ENCODE measurements around the gene ECE1.
"Not testable (repeated sequence)": the region's sequence is repeated elsewhere in the genome, so short reads cannot be mapped to it uniquely, and the experiment has no call there.

ECE1 gene

GRCh38 chr1:21175324-21175669 lies 115.0 kb downstream of the ECE1 start:
- peak; percentile 58 to 68 for DNase-seq

GRCh38 chr1:21174654-21175323 lies 115.5 kb downstream of the ECE1 start:
- DNase-seq, result no peak

GRCh38 chr1:21174230-21174629 lies 116.0 kb downstream of the ECE1 start:
- no peak for DNase-seq

- not testable (repeated sequence) for DNase-seq
Measured at GRCh38 chr1:21173096-21173495, 117.2 kb downstream of the ECE1 start.

GRCh38 chr1:21170837-21171236 lies 119.4 kb downstream of the ECE1 start:
- DNase-seq, result not testable (repeated sequence)

- no peak for DNase-seq
Measured at GRCh38 chr1:21168444-21168843, 121.8 kb downstream of the ECE1 start.

Data from CD4-positive, alpha-beta T cell treated with Interleukin-4 for 1 hour (primary cell).